Thyroid gland (tissue), 4 donors: ENCODE data around the gene GALK2.

Source experiments
- CTCF ChIP-seq, 6 experiments: fragments of 200-600 bp in 3 of 6; fragments of 450-650 bp in 3 of 6; sonication (generic) in 3 of 6; IDR thresholded peaks; one replicate each; pipeline ENCODE4 v1.5.1; 2016 to 2019; ENCODE audit warnings: antibody characterized with exemption in 6 of 6, mild to moderate bottlenecking in 2 of 6, inconsistent platforms in 1 of 6, moderate library complexity in 1 of 6
- POLR2A ChIP-seq, 2 donors: fragments of 450-650 bp; IDR thresholded peaks; one replicate each; pipeline ENCODE4 v1.6.1; 2017; ENCODE audit warnings: antibody characterized with exemption in 2 of 2, mild to moderate bottlenecking in 2 of 2, moderate library complexity in 1 of 2

- no peak for TF ChIP-seq CTCF (IDR thresholded peaks at IDR 0.05)
- TF ChIP-seq POLR2A (IDR thresholded peaks at IDR 0.05), result no peak
Measured at GRCh38 chr15:49229922-49230321, 59.9 kb downstream of the GALK2 start.
